Measurements from ENCODE around the gene NINL. TPM values are rescaled to one million over a fixed set of nuclear protein-coding genes. Genes with fewer than 3 reads are reported as not detected.

Gene NINL
- total RNA-seq, 1 donor: 8.2 TPM

- H3K4me3 ChIP-seq (ENCODE audit: low read depth, low read length): no peak overlapping the region
- TF ChIP-seq, protein P1, sequence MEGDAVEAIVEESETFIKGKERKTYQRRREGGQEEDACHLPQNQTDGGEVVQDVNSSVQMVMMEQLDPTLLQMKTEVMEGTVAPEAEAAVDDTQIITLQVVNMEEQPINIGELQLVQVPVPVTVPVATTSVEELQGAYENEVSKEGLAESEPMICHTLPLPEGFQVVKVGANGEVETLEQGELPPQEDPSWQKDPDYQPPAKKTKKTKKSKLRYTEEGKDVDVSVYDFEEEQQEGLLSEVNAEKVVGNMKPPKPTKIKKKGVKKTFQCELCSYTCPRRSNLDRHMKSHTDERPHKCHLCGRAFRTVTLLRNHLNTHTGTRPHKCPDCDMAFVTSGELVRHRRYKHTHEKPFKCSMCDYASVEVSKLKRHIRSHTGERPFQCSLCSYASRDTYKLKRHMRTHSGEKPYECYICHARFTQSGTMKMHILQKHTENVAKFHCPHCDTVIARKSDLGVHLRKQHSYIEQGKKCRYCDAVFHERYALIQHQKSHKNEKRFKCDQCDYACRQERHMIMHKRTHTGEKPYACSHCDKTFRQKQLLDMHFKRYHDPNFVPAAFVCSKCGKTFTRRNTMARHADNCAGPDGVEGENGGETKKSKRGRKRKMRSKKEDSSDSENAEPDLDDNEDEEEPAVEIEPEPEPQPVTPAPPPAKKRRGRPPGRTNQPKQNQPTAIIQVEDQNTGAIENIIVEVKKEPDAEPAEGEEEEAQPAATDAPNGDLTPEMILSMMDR (IDR thresholded peaks at IDR 0.05; ENCODE audit: insufficient read depth, low read depth, low read length): no peak
- DNase-seq (ENCODE audit: low read depth): no peak
These were observed 88.3 kb downstream of the NINL start for GRCh38 chr20:25496968-25497401.

DNA sequence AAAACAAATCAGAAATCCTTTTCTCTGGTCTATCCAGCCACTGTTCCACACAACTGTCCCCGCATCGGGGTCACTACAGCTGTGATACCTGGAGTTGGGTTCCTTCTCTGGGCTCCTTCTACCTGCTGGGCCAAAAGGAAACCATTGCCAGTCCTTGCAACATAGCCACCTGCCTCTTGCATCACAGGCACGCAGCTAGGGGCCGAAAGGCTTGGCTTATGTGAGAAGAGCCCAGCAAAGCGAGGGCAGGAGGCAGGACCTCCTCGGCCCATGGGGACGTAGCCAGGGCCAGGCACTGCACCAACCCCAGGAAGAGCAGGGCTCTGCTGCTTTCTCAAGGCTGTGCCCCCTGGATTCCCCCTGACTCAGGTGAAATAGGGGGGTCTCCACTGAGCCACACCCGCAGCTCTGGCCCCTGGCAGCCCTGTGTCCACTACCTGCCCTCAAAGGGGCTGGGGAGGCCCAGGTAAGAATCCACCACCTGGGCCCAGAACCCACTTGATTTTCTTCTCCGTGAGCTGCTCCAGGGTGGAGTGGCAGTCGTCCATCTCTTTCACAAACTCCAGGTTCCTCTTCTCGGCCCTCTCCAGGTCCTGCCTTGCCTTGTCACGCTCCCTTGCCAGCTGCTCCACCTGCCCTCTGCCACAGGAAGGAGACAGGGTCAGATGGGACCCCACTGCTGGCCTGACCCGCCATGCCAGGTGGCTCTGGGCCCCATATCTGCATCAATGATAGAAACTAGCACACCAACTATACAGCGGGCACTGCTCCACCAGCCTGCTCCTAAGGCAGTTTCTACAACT, 89.0 kb downstream of the NINL start:
- DNase-seq (ENCODE audit: low read depth): no peak
- H3K4me3 ChIP-seq (ENCODE audit: low read depth, low read length): no peak overlapping the region
- TF ChIP-seq, protein P1 (IDR thresholded peaks at IDR 0.05; ENCODE audit: insufficient read depth, low read depth, low read length): no peak

DNA sequence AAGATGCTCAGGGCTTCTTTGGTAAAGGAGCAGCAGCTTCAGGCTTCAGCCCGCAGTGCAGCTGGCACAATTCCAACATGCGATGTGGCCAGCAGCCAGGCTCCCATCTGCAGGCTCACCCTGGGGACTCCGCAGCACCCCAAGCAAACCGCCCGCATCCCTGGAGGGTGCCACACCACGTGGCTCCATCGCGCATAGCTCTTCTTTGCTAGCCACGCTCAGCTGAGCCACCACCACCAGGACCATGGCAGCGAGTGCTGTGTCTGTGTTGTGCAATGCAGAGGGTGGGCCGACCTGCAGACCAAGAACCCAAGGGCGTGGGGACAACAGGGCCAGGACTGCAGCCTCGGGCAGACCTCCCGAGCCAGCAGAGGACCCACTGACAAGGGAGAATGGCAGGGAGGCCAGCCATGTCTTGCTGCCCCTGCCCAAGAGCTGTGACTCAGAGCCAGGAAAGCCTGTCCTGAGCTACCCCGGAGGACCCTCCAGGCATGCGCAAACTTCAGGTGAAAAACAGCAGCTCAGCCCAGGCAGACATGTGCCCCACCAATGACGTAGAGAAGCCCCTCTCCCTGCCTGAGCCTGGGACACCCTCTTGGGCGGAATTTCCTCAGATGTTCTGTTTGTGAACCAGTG, 90.0 kb downstream of the NINL start:
- DNase-seq (ENCODE audit: low read depth): no peak
- H3K4me3 ChIP-seq (ENCODE audit: low read depth, low read length): no peak overlapping the region
- TF ChIP-seq, protein P1 (IDR thresholded peaks at IDR 0.05; ENCODE audit: insufficient read depth, low read depth, low read length): no peak

GRCh38 chr20:25494506-25495188, 90.7 kb downstream of the NINL start:
- TF ChIP-seq, protein P1 (IDR thresholded peaks at IDR 0.05; ENCODE audit: insufficient read depth, low read depth, low read length): no peak

GRCh38 chr20:25493748-25494505, 91.4 kb downstream of the NINL start:
- TF ChIP-seq, protein P1 (IDR thresholded peaks at IDR 0.05; ENCODE audit: insufficient read depth, low read depth, low read length): no peak
- DNase-seq (ENCODE audit: low read depth): no peak
- H3K4me3 ChIP-seq (ENCODE audit: low read depth, low read length): no peak overlapping the region

More at GRCh38 chr20:25494506-25495188, 90.7 kb downstream of the NINL start:
- no peak overlapping the region for H3K4me3 ChIP-seq (ENCODE audit: low read depth, low read length)
- no peak for DNase-seq (ENCODE audit: low read depth)

DNA sequence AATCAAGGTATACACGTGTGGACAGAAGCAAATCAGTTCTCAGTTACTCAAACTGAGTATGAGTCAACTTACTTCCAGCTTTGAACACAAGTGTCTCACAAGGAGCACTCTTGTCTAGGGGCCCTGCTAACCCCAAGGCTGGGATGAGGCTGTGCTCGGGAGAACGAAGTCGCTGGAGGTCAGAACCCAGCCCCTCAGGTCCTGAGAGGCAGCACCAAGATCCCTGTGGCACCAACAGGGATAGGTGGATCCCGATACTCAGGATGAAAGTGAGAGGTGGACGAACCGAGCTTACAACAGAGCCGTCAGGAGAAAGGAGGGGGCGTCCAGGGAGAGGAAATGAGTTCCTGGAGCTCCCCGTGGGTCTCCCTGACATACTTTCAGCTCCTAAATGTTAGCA, 92.2 kb downstream of the NINL start:
- TF ChIP-seq, protein P1 (IDR thresholded peaks at IDR 0.05; ENCODE audit: insufficient read depth, low read depth, low read length): no peak
- no peak for DNase-seq (ENCODE audit: low read depth)

More for the DNA sequence above, 92.2 kb downstream of the NINL start:
- no peak overlapping the region for H3K4me3 ChIP-seq (ENCODE audit: low read depth, low read length)

All from fibroblast of villous mesenchyme (primary cell).